ENCODE data around the gene NATD1.
"Not testable (repeated sequence)": the region's sequence is repeated elsewhere in the genome, so short reads cannot be mapped to it uniquely, and the experiment has no call there.

DNA sequence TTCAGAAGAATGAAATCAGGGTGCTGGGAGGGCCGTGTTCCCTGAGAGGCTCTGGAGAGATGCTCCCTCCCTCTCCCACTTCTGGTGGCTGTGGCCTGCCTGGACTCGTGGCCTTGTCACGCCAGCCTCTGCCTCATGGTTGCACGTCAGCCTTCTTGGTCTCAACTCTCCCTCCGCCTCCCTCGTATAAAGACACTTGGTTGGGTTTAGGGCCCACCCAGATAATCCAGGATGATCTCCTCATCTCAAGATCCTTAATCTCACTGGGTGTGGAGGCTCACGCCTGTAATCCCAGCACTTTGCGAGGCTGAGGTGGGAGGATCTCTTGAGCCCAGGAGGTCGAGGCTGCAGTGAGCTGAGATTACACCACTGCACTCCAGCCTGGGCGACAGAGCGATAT is 25.9 kb downstream of the NATD1 start:
- TF ChIP-seq RAD21 (IDR thresholded peaks at IDR 0.05 in 1 of 2, conservative IDR thresholded peaks at IDR 0.05 in 1 of 2; ENCODE audit: low read depth in 2 of 2, low read length in 2 of 2); KDM5A (IDR thresholded peaks at IDR 0.05; ENCODE audit: low read length); CTCF (IDR thresholded peaks at IDR 0.05; ENCODE audit: control extremely low read depth in 1 of 3, insufficient read depth in 1 of 3, low read depth in 1 of 3, low read length in 3 of 3); ASH2L (IDR thresholded peaks at IDR 0.05; ENCODE audit: low read length); POLR2AphosphoS5 (IDR thresholded peaks at IDR 0.05; ENCODE audit: low read depth, low read length); POLR2A (IDR thresholded peaks at IDR 0.05; ENCODE audit: control extremely low read depth in 1 of 2, low read depth in 2 of 2, low read length in 2 of 2); CBX5 (IDR thresholded peaks at IDR 0.05; ENCODE audit: low read depth, low read length); EGR1 (IDR thresholded peaks at IDR 0.05; ENCODE audit: borderline replicate concordance, low read depth, low read length); ATF3 (IDR thresholded peaks at IDR 0.05; ENCODE audit: insufficient read depth, low read depth, low read length): not testable (repeated sequence)
